NCI-H345 (cell line): ENCODE results near the gene KRT79.

ENCODE experiments used
- DNase-seq: peaks from one replicate; lab custom pipeline; 2025; lab: John Stamatoyannopoulos, UW

The KRT79 gene

GRCh38 chr12:52835271-52836041, 1.3 kb upstream of the KRT79 start:
- no peak for DNase-seq

GRCh38 chr12:52834727-52835001, 553 bp upstream of the KRT79 start:
- DNase-seq = no peak

- DNase-seq = no peak
These were observed 866 bp downstream of the KRT79 start for GRCh38 chr12:52832985-52833905.

GRCh38 chr12:52832451-52832850, 1.7 kb downstream of the KRT79 start:
- no peak for DNase-seq

- no peak for DNase-seq
These were observed 2.9 kb downstream of the KRT79 start for GRCh38 chr12:52831251-52831650.

GRCh38 chr12:52829986-52830770, 3.9 kb downstream of the KRT79 start:
- no peak for DNase-seq

- DNase-seq = no peak
These were observed 5.5 kb downstream of the KRT79 start for GRCh38 chr12:52828591-52829021.

GRCh38 chr12:52828156-52828555, 6.0 kb downstream of the KRT79 start:
- no peak for DNase-seq

- no peak for DNase-seq
These were observed 6.5 kb downstream of the KRT79 start for GRCh38 chr12:52827499-52828090.

GRCh38 chr12:52826611-52827498, 7.3 kb downstream of the KRT79 start:
- no peak for DNase-seq

GRCh38 chr12:52825961-52826360, 8.2 kb downstream of the KRT79 start:
- no peak for DNase-seq

- DNase-seq = no peak
These were observed 9.2 kb downstream of the KRT79 start for GRCh38 chr12:52824741-52825410.

GRCh38 chr12:52823761-52824450, 10.2 kb downstream of the KRT79 start:
- DNase-seq = no peak

GRCh38 chr12:52822771-52823510, 11.2 kb downstream of the KRT79 start:
- DNase-seq = no peak

GRCh38 chr12:52821826-52822660, 12.1 kb downstream of the KRT79 start:
- no peak for DNase-seq

- no peak for DNase-seq
These were observed 12.9 kb downstream of the KRT79 start for GRCh38 chr12:52821071-52821730.

- DNase-seq = no peak
These were observed 13.6 kb downstream of the KRT79 start for GRCh38 chr12:52820521-52820920.
